GM06990 (cell line): ENCODE data around the gene VILL.

Experiments used
- DNase-seq: peaks from one replicate; pipeline ENCODE4 v3.0.0-alpha.2; 2011; ENCODE audit not compliant: insufficient read length; ENCODE audit errors: extremely low read depth
- H3K27me3 ChIP-seq: replicated peaks from 2 replicates; pipeline ENCODE4 v1.6.0; 2011; ENCODE audit warnings: low read length; ENCODE audit not compliant: control insufficient read depth, insufficient read depth
- H3K36me3 ChIP-seq: 2 replicates; pipeline ENCODE4 v1.5.1; 2011; ENCODE audit warnings: low read length; ENCODE audit not compliant: control insufficient read depth, insufficient read depth
- H3K4me3 ChIP-seq: replicated peaks from 2 replicates; pipeline ENCODE4 v1.5.1; 2011; ENCODE audit warnings: low read depth, mild to moderate bottlenecking, control low read depth, low read length
- TF ChIP-seq, protein P1 (sequence below): IDR thresholded peaks from 2 replicates; pipeline ENCODE4 v1.5.1; 2011; ENCODE audit warnings: low read length, control low read depth, mild to moderate bottlenecking, inconsistent platforms; ENCODE audit not compliant: insufficient read depth, poor library complexity, severe bottlenecking

VILL gene

GRCh38 chr3:37956723-37957538, 33.7 kb upstream of the VILL start:
- no peak for DNase-seq
- no peaks in the 10 kb centered on the region for H3K27me3 ChIP-seq
- TF ChIP-seq, protein P1, sequence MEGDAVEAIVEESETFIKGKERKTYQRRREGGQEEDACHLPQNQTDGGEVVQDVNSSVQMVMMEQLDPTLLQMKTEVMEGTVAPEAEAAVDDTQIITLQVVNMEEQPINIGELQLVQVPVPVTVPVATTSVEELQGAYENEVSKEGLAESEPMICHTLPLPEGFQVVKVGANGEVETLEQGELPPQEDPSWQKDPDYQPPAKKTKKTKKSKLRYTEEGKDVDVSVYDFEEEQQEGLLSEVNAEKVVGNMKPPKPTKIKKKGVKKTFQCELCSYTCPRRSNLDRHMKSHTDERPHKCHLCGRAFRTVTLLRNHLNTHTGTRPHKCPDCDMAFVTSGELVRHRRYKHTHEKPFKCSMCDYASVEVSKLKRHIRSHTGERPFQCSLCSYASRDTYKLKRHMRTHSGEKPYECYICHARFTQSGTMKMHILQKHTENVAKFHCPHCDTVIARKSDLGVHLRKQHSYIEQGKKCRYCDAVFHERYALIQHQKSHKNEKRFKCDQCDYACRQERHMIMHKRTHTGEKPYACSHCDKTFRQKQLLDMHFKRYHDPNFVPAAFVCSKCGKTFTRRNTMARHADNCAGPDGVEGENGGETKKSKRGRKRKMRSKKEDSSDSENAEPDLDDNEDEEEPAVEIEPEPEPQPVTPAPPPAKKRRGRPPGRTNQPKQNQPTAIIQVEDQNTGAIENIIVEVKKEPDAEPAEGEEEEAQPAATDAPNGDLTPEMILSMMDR = no peak
- no peak overlapping the region for H3K4me3 ChIP-seq
- H3K36me3 ChIP-seq = no peaks in the 10 kb centered on the region

DNA sequence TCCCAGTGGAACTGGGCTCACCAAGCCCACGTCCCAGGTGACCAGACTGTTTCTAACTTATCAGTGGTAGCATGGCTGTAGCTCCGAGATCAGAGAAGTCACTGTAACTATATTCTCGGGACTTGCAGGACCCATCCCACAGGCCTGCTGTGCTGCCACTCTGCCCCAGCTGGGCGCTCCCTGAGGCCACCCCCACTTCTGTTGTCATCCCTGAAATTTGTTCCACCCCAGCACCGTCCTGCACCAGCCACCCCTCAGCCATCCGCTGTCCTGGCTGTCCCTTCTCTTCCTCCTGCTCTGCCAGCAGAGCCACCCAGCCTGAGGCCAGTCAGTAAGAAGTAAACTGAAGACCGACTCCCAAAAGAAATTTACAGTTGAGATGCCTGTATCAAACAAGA, 33.0 kb upstream of the VILL start:
- TF ChIP-seq, protein P1 = no peak
- no peak for DNase-seq
- Histone ChIP-seq H3K4me3 (no peak overlapping the region), H3K36me3 (no peaks in the 10 kb centered on the region), H3K27me3 (no peaks in the 10 kb centered on the region)

GRCh38 chr3:37961622-37962431, 28.8 kb upstream of the VILL start:
- Histone ChIP-seq H3K36me3 (no peaks in the 10 kb centered on the region), H3K27me3 (no peaks in the 10 kb centered on the region; the same call in 1 of the 2 replicates), H3K4me3 (no peak overlapping the region)
- DNase-seq = no peak
- TF ChIP-seq, protein P1 = no peak

- no peaks in the 10 kb centered on the region; the same call in none of the 2 replicates for H3K27me3 ChIP-seq
- H3K36me3 ChIP-seq = no peaks in the 10 kb centered on the region
- H3K4me3 ChIP-seq = no peak overlapping the region
- TF ChIP-seq, protein P1 = no peak
- DNase-seq = no peak
These were observed 27.6 kb upstream of the VILL start for GRCh38 chr3:37963016-37963415.

DNA sequence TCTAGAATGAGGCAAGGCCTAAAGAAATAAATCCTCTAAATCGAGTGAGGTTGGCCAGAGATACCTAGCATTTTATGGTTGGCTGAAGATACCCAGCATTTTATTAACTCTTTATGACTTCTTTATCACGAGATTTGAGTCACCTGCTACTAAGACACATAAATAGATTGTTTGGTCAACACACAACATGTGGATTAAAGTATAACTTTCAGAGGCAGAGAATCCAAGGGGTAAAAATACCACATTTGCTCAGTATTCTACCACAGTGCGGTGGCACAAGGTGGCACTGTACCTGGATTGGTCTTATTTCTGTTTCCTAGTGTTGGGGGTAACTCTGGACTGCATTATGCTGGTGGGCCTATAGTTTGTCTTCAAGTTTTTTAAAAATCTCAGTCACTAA, 27.0 kb upstream of the VILL start:
- Histone ChIP-seq H3K27me3 (no peaks in the 10 kb centered on the region; the same call in none of the 2 replicates), H3K36me3 (no peaks in the 10 kb centered on the region), H3K4me3 (no peak overlapping the region)
- DNase-seq = no peak
- TF ChIP-seq, protein P1 = no peak
